HG02642 (cell line): ENCODE measurements around the gene TSR1.
A peak's percentile ranks its signal among the peaks of the same experiment; 100 is the strongest.
"Not testable (repeated sequence)": the region's sequence is repeated elsewhere in the genome, so short reads cannot be mapped to it uniquely, and the experiment has no call there.

Source experiments
- ATAC-seq: cut with Tn5 transposase; IDR thresholded peaks from one replicate; pipeline ENCODE4 v1.9.1; 2021; ENCODE audit warnings: mild to moderate bottlenecking; ENCODE audit not compliant: unreplicated experiment, poor library complexity

The TSR1 gene

DNA sequence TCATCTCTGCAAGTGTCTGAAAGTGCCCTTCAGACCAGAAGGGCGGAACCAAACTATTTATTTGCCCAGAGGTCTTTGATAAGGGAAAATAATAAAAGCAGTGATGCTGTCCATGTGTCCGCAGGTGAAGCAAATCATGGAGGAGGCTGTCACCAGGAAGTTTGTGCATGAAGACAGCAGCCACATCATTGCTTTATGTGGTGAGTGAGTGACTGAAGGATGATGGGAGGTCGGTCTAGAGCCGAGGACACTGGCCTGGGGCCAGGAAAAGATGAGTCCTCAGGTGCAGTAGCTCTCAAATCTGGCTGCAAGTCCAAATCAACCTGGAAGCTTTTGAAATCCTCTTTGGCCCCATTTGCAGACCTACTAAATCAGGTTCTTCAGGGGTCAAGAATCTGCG, 7.2 kb upstream of the TSR1 start:
- ATAC-seq, result no peak

DNA sequence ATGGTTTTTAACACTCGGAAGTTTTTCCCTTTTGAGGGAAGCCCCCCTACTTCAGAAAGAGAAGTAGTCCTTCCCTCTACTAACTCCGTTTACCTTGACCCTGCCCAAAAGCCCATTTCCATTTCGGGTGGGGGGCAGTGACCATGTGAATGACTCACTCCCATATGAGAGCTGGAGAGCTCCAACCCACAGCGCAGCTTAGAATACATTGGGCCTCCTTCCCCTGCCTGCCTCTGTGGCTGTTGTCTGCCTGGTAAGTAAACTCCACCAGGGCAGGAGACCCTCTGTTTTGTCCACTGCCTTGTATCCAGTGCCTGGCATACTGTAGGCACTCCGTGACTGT, 2.0 kb upstream of the TSR1 start:
- ATAC-seq, result no peak

DNA sequence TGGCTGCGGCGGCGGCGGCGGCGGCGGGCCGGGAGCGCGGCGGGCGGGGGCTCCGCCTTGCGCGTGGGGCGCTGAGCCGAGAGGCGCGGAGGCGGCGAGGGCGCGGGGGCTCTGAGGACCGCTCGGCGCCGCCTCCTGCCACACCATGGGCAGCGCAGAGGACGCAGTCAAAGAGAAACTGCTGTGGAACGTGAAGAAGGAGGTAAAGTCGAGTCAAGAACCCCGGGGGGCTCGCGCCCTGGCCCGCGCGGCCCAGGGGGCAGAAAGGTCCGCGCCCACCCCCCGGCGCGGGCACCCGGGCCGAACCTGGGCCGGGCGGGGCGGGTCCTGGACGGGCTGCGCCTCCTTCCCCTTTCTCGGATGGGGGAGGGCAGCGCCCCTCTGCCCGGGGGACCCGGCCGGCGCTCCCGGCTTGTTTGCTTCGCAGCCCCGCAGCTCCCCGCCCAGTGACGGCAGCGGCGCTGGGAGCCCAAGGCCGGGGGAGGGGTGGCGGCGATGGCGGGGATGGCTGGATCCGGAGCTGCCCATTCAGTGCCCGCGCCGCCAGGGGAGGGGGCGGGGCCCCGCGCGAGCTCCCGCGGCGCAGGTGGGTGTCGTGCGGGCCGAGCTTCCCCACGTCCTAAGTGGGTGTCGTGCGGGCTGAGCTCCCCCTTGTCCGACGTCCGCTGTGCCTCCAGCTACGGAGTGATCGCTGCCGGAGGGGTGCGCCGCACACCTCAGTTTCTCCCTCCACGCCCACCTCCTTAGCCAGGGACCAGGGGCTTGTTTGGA, 1.5 kb upstream of the TSR1 start:
- ATAC-seq, result peak; percentile 26

DNA sequence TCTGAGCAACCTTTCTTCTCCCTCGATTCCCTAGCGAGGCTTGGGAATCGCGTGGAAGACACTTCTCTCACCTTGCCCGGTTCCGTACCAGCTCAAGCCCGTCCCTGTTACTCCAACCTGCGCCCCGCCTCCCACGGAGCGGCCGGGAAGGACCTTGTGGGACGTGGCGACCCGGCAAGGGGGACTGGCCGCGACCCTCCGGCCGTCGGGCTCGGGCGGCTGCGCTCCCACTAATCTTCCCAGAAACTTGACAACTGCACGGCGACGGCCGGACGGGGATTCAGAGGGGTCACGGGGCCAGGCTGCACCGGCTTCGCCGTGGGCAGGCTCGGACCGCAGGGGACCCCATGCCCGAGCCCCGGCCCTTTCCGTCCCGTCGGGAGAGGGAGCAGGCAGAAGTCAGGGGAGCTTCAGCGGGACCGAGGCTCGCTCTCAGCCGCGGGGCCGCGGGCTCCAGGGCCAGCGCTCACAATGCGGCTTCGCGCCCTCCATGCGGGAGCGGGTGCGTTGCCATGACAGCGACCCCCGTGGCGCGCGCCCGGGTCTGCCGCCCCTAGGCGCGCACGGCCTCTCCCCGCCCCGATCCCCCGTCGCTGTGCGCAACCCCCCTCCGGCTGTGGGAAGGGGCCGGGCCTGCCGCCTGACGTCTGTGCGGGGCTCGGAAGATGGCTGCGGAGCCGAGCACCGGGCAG, 741 bp upstream of the TSR1 start, which contains the start of gene SGSM2:
Gene SGSM2 (plus strand): TSS at position 650 of the 692 bp plus-strand sequence. CDS start 188 bp downstream, outside the sequence.
- peak; percentile 37 for ATAC-seq

DNA sequence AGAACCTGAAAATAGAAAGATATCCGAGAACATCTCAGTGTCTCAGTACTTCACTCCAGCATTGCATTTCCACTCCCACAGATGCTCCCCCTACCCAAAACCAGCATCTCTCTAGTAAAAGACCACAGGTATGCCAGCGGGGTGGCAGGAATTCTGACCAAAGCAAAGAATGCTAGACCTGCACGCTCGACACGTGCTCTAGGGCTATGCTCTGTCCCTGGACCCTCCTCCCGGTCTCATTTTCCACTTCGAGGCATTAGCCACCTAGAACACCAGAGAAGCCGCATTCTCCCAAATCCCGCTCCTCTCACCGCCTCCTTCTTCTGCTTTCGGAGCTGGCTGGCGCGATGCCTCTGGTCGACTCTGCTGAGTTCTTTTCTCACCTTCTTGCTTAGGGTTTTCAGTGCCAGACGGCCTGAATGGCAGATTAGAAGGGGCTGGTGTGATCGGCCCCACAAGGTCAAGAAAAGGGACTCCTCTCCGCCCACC, 487 bp downstream of the TSR1 start:
- no peak for ATAC-seq

DNA sequence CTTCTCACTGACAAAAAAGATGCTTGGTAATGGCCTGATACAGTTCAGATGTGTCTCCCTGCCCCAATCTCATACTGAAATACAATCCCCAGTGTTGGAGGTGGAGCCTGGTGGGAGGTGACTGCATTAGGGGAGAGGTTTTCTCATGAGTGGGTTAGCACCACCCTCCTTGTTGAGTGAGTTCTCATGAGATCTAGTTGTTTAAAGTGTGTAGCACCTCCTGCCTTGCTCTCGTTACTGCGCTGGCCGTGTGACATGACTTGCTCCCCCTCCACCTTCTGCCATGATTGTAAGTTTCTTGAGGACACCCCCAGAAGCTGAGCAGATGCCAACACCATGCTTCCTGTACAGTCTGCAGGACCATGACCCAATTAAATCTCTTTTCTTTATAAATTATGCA, 5.0 kb downstream of the TSR1 start:
- ATAC-seq, result no peak

DNA sequence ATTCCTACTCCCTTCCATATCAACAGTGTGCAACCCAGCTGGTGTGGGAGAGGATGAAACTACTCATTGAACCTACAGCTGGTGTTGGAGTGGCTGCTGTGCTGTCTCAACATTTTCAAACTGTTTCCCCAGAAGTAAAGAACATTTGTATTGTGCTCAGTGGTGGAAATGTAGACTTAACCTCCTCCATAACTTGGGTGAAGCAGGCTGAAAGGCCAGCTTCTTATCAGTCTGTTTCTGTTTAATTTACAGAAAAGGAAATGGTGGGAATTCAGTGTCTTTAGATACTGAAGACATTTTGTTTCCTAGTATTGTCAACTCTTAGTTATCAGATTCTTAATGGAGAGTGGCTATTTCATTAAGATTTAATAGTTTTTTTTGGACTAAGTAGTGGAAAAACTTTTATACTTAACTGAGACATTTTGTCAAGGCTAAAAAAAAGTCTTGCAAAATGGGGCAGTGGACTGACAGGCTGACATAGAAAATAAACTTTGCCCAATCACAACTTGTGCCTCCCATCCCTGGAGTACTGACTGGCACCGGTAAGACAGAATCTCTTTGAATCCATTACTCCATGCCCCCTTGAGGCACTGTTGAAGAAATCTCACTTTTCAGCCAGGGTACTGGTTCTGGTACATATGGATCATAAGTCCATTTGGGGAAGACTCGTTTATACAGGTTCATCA, 12.5 kb downstream of the TSR1 start:
- no peak for ATAC-seq

DNA sequence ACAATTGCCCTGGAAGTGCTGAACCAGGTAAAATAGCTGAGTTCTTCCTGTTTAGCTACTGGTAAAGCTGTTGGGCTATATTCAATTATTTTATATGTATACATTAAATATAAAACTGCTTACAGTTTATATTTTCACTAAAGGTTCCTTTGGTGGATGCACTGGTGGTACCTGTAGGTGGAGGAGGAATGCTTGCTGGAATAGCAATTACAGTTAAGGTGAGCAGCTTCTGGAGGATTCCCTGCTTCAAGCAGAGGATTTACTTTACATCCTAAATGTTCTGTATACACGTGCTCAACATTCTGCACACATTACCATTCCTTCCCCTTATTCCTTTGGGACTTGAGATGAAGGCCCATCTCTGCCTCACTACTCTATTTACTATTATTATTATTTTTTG, 14.9 kb downstream of the TSR1 start:
- ATAC-seq, result no peak

DNA sequence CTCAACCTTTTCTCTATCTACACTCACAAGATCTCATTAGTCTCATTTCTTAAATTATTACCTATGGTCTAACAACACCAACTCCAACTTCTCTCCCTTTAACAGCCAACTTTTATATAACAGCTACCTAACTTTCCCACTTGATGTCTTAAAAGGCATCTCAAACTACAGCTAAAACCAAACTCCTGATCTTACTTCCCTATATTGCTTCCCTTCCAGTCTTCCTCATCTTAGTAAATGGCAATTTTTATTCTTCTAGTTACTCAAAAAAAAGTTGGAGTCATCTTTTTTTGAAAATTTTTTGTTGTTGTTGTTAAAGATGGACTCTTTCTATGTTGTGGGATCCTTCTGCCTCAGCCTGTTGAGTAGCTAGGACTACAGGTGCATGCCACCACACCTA, 17.2 kb downstream of the TSR1 start:
- no peak for ATAC-seq

DNA sequence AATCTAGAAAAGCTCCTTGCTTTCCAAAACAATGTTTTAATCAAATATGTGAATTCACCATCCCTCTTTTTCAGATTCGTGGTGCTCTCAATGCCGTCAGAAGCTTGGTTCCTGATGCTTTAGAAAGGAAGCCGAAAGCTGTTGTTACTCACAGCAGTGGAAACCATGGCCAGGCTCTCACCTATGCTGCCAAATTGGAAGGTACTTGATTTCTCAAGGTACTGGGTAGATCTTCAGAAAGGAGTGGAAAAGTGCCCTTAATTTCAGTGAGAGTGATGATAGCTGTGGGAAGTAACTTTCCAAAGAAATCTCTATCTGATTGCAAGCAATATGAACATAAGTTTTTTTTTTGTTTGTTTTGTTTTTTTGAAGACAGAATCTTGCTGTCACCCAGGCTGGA, 18.5 kb downstream of the TSR1 start:
- ATAC-seq, result no peak

DNA sequence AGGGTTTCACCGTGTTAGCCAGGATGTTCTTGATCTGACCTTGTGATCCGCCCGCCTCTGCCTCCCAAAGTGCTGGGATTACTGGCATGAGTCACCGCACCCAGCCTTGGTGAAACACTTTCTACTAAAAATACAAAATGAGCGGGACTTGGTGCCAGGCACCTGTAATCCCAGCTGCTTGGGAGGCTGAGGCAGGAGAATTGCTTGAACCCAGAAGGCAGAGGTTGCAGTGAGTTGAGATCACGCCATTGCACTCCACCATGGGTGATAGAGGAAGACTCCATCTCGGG, 19.4 kb downstream of the TSR1 start:
- ATAC-seq, result not testable (repeated sequence)

DNA sequence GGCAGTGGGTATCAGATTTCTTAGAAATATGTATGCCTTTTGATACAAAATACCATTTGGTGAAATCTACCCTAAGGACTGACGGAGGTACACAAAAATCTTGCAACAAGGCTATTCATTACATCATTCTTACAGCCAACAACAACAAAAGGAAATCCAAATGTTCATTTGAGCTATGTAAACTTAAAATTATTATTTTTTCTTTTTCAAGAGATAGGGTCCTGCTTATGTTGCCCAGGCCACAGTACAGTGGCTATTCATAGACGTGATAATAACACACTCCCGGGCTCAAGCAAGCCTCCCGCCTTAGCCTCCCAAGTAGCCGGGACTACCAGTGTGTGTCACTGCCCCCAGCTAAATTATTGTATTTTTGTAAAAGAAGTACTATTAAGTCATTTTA, 23.5 kb downstream of the TSR1 start:
- no peak for ATAC-seq

DNA sequence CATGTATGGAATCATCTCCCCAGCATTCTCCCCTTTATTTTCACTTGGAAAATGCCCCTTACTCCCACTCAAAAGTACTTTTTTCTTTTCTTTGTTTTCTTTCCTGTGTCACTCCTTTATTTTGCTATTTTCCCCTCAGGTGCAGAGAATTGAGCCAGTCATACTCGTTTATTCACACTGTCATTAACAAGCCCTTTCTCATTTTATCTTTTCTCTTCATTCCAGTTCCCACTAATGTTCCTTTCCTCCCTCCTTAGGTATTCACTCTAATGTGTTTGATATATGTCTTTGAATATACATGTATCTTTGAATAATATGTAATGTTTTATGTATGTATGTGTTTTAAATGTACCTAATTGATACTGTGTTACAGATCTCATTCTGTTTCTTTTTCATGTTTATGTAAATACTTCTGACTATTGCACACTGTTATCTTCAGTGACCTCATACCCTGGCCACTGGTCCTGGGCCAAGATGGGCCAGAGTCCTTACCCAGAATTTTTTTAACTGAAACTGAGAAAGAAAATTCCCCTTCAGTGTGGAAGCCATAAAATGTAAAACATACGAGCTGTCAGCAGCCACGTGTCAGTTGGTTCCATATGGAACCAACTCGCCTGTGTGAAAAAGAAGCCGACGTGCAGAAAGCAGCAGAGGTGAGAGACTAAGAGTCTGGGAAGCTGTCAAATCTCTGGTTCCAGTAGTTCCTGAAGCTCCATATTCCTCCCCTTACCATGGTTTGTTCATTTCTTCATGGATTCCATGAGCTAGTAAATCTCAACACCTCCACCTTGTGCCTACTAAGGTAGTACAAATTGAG, 26.7 kb downstream of the TSR1 start:
- ATAC-seq, result no peak

DNA sequence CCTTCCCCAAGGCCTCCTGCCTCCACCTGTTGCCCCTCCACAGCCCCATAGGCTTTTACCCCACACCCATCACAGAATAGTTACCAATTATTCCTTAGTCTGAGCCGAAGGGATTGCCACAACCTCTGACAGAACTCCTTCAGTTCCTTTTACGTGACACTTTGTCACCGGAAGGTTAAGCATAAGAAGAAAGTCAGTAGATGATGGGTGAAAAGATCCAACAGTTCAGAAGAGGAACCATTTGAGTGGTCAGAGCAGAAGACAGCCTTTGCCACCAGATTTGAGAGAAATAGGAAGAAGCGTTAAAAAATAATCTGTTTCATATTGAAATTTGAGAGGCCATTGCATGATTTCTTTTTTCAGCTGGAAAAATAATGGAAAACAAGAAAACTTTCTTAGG, 31.3 kb downstream of the TSR1 start:
- ATAC-seq, result no peak

DNA sequence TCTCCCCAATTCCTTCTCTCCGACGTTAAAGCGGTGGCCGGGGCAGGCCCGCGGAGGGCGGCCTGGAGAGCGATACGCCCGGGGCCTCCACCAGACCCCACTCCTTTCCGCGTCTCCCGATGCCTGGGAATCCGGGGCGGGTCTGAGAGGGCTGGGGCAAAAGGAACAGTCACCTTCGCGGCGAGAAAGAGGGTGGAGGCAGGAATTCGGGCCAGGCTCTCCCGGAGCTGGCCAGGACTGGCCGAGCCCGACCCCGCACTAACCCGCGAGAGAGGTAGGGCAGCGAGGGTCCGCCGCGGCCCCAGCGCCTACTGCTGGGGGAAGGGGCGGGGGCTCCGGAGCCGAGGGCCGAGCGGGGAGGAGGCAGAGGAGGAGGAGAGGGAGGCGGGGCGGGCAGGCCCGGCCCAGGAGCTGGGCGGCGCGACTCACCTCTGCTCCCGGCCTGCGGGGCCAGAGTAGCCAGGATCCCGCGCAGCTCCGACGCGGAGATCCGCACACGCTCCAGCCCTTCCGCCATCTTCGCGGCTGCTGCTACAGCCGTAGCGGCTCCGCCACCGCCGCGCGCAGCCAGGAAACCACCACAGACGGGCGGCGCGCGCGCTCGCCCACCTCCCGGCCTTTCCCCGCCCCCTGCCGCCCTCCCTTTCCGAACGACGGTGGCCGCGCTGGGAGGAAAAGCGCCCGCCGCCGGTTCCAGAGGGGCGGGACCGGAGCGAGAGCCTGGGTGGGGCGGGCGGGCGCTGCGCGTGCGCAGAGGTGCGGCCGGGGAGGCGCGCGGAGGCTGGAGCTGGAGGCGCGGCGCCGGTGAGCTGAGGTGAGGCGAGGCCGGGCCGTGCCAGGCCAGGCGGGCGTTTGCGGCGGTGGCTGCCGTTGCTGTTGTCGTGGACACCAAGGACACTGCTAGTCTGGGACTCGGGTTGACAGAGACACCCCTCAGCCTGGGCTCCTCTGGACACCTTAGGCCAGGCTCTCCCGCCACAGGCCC, 32.8 kb downstream of the TSR1 start, which contains the start of the genes SMG6 and SRR:
Gene SMG6 (minus strand): TSS at position 582 of the 985 bp plus-strand sequence. CDS start 65 bp downstream, at position 517.
Gene SRR (plus strand): TSS at position 747 of the 985 bp plus-strand sequence. CDS start 11,611 bp downstream, outside the sequence.
- peak; percentile 82 for ATAC-seq

DNA sequence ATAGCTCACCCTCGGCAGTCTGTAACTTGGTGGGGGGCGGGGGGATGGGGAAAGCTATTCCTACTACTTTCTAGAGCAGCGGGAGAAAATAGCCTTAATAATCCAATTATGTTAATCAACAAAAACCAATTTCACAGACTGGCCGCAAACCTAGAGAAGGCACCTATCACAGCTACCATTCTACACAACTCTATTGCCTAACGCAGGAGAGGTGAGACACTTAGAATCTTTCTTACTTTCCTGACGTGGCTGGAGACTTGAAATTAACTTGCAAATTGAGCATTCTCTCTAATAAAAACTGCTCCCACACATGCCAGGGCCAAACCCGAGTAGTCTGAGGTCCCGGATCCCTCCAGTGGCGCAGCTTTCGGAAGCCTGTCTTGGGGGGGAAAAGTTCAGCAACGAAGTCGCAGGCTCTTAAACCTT, 33.5 kb downstream of the TSR1 start:
- no peak for ATAC-seq

DNA sequence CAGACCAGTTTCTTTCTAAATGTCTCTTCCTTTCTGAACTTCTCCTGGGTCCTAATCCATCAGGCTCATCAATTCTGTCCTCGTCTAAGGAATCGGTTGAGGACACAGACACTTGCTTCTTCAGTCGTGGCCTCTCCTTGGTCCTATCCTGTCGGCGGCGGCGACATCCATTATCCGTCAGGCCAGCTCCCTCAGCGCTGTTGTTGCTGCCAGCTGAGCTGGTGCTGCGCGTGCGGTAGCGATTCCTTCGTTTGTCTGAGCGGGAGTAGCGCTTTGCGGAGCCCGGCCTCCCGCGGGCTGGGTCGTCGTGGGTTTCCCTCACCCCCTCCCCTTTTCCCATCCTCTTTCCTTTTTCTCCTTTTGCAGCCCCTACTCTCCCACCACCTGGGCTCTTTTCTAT, 36.5 kb downstream of the TSR1 start:
- no peak for ATAC-seq

DNA sequence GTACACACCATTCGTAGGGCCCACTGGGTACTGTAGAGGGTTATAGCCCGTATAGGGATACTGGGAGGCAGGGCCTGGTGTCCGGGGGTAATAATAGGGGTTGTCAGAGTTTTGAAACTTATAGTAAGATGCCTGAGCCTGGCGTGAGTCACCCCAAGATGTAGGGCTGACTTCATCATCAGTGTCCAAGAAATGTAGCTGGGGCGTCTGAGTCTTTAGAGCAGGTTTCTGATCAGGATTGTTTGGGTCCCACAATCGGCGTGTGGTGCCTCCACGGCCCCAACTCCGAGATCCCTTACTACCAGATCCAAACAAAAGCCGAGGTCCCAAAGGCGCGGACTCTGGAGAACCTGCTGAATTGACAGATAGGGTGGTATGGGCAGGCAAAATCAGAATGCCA, 37.1 kb downstream of the TSR1 start:
- no peak for ATAC-seq

DNA sequence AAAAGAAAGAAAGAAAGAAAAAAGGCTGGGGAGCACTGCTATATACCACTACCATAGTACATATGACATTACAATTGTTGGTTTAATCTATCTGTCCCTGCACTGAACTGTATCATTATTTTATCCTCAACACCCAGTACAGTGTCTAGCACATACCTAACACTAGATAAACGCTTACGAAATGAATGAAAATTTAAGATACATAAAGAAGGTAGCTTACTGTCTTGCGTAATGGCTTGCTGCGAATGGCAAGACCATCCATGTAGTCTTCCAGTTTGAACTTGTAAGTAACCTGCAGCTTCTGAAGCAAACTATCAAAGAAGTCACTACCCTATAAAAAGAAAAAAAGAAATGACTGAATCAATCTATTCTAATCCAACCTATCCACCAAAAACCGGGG, 39.2 kb downstream of the TSR1 start:
- no peak for ATAC-seq
